PC-3 (cell line): ENCODE results near the gene EMILIN1. TPM values are rescaled to one million over a fixed set of nuclear protein-coding genes. Genes with fewer than 3 reads are reported as not detected.

ENCODE experiments used
- ATAC-seq: fragments of 200-7000 bp; cut with Tn5 transposase; 2 replicates; pipeline ENCODE4 v1.9.1; 2020; ENCODE audit warnings: mild to moderate bottlenecking, moderate library complexity
- BruUV-seq: library from RNA; stranded (reverse); fragments of 400-500 nt; replicated peaks from 2 replicates; lab custom pipeline; 2021; lab: Mats Ljungman, UMichigan
- CTCF ChIA-PET: fragments of 300-600 bp; sonication (Branson Sonifier 250); formaldehyde crosslinking; loops from one replicate; lab custom pipeline; 2022; ENCODE audit warnings: antibody characterized with exemption; lab: Charles Lee
- POLR2A ChIA-PET: fragments of 300-600 bp; sonication (Branson Sonifier 250); formaldehyde crosslinking; loops from one replicate; lab custom pipeline; 2022; ENCODE audit warnings: antibody characterized with exemption; ENCODE audit not compliant: unreplicated experiment; lab: Charles Lee
- DNase-seq: peaks from one replicate; pipeline ENCODE4 v3.0.0-alpha.2; 2015
- H2AFZ ChIP-seq: fragments of 300-600 bp; sonication (generic); 2 replicates; pipeline ENCODE4 v1.6.0; 2016; ENCODE audit warnings: antibody characterized with exemption, low read length
- H3F3A ChIP-seq: fragments of 300-600 bp; sonication (generic); one replicate; pipeline ENCODE4 v1.6.0; 2017; ENCODE audit warnings: antibody characterized with exemption, low read length, control low read depth, mild to moderate bottlenecking; ENCODE audit not compliant: unreplicated experiment
- H3K27ac ChIP-seq: fragments of 300-600 bp; sonication (generic); 2 replicates; pipeline ENCODE4 v1.5.1; 2016; ENCODE audit warnings: mild to moderate bottlenecking, low read length
- H3K27me3 ChIP-seq: fragments of 300-600 bp; sonication (generic); 2 replicates; pipeline ENCODE4 v1.6.1; 2016; ENCODE audit warnings: low read length, mixed read lengths
- H3K36me3 ChIP-seq: fragments of 300-600 bp; sonication (generic); 2 replicates; pipeline ENCODE4 v1.6.1; 2016; ENCODE audit warnings: low read depth, mixed run types, low read length, mixed read lengths
- H3K4me1 ChIP-seq: fragments of 300-600 bp; sonication (generic); 2 replicates; pipeline ENCODE4 v1.5.1; 2016; ENCODE audit warnings: low read length; ENCODE audit not compliant: insufficient read depth
- H3K4me2 ChIP-seq: fragments of 300-600 bp; sonication (generic); 2 replicates; pipeline ENCODE4 v1.6.0; 2016; ENCODE audit warnings: low read length
- H3K4me3 ChIP-seq: fragments of 300-600 bp; sonication (generic); 2 replicates; pipeline ENCODE4 v1.5.1; 2016; ENCODE audit warnings: mild to moderate bottlenecking, low read length, mixed read lengths
- H3K79me2 ChIP-seq: fragments of 300-600 bp; sonication (generic); 2 replicates; pipeline ENCODE4 v1.6.1; 2017; ENCODE audit warnings: low read length, mixed read lengths
- H3K9ac ChIP-seq: fragments of 300-600 bp; sonication (generic); 2 replicates; pipeline ENCODE4 v1.6.0; 2016; ENCODE audit warnings: mild to moderate bottlenecking, low read length
- H3K9me2 ChIP-seq: fragments of 300-600 bp; sonication (generic); replicated peaks from 2 replicates; pipeline ENCODE4 v1.6.1; 2016; ENCODE audit warnings: mixed run types, low read length, mixed read lengths
- H3K9me3 ChIP-seq: fragments of 300-600 bp; sonication (generic); 2 replicates; pipeline ENCODE4 v1.6.1; 2016; ENCODE audit warnings: low read length, mixed read lengths
- H4K20me1 ChIP-seq: fragments of 300-600 bp; sonication (generic); 2 replicates; pipeline ENCODE4 v1.6.1; 2016; ENCODE audit warnings: low read length, mixed read lengths
- EZH2phosphoT487 ChIP-seq: fragments of 300-600 bp; sonication (generic); IDR thresholded peaks from 2 replicates; pipeline ENCODE4 v1.6.1; 2018; ENCODE audit warnings: mild to moderate bottlenecking, antibody characterized with exemption, low read length, borderline replicate concordance
- intact Hi-C: fragments of 100-400 bp; cut with micrococcal nuclease; formaldehyde crosslinking; loops from 2 replicates; pipeline ENCODE4 v1.9.0; 2023
- total RNA-seq: library from RNA; depleted of rRNA; stranded (reverse); fragments of >200 nt; gene quantifications from 2 replicates; pipeline ENCODE4 v1.2.3, GENCODE V29; 2014
- TF ChIP-seq, protein P1 (sequence below): fragments of 300-600 bp; sonication (generic); conservative IDR thresholded peaks from 2 replicates; pipeline ENCODE4 v1.5.1; 2017; ENCODE audit warnings: antibody characterized with exemption, low read depth, mild to moderate bottlenecking, low read length

The EMILIN1 gene
- total RNA-seq, 1 experiment from 2014 or later: 0.69 TPM

GRCh38 chr2:27085673-27086089 lies 7.3 kb downstream of the EMILIN1 start:
- no peaks in the 10 kb centered on the region for H3F3A ChIP-seq
- no peaks in the 10 kb centered on the region for H3K36me3 ChIP-seq
- no peak overlapping the region; the same call in 1 of the 2 replicates for H3K27ac ChIP-seq
- H3K4me2 ChIP-seq: peak overlapping the region; percentile 98
- peak overlapping the region; percentile 97 for H2AFZ ChIP-seq
- H3K4me3 ChIP-seq: peak overlapping the region; percentile 86
- no TSS peak for BruUV-seq
- intact Hi-C loops: loop anchor here (1.0 kb wide), 2 partner anchors 53 to 124 kb away; partner anchors contain the start of gene TMEM214
- H3K9ac ChIP-seq: peak overlapping the region; percentile 80
- POLR2A ChIA-PET: interaction anchor here (0.6 kb wide), 1 partner anchor 178 kb away, joined by 5 read pairs; no protein-coding TSS in a partner anchor
- DNase-seq: peak; percentile 69
- TF ChIP-seq, protein P1, sequence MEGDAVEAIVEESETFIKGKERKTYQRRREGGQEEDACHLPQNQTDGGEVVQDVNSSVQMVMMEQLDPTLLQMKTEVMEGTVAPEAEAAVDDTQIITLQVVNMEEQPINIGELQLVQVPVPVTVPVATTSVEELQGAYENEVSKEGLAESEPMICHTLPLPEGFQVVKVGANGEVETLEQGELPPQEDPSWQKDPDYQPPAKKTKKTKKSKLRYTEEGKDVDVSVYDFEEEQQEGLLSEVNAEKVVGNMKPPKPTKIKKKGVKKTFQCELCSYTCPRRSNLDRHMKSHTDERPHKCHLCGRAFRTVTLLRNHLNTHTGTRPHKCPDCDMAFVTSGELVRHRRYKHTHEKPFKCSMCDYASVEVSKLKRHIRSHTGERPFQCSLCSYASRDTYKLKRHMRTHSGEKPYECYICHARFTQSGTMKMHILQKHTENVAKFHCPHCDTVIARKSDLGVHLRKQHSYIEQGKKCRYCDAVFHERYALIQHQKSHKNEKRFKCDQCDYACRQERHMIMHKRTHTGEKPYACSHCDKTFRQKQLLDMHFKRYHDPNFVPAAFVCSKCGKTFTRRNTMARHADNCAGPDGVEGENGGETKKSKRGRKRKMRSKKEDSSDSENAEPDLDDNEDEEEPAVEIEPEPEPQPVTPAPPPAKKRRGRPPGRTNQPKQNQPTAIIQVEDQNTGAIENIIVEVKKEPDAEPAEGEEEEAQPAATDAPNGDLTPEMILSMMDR: peak; percentile 66
- TF ChIP-seq EZH2phosphoT487: no peak
- no peaks in the 10 kb centered on the region for H4K20me1 ChIP-seq
- ATAC-seq: peak; percentile 60
- CTCF ChIA-PET: interaction anchor here (0.6 kb wide), 1 partner anchor 106 kb away, joined by 3 read pairs; no protein-coding TSS in a partner anchor
- H3K27me3 ChIP-seq: no peaks in the 10 kb centered on the region
- H3K9me2 ChIP-seq: no peaks in the 10 kb centered on the region
- no peaks in the 10 kb centered on the region for H3K79me2 ChIP-seq
- no peaks in the 10 kb centered on the region for H3K9me3 ChIP-seq
- H3K4me1 ChIP-seq: peaks cover 19% of the 10 kb centered on the region; the same call in 1 of the 2 replicates

DNA sequence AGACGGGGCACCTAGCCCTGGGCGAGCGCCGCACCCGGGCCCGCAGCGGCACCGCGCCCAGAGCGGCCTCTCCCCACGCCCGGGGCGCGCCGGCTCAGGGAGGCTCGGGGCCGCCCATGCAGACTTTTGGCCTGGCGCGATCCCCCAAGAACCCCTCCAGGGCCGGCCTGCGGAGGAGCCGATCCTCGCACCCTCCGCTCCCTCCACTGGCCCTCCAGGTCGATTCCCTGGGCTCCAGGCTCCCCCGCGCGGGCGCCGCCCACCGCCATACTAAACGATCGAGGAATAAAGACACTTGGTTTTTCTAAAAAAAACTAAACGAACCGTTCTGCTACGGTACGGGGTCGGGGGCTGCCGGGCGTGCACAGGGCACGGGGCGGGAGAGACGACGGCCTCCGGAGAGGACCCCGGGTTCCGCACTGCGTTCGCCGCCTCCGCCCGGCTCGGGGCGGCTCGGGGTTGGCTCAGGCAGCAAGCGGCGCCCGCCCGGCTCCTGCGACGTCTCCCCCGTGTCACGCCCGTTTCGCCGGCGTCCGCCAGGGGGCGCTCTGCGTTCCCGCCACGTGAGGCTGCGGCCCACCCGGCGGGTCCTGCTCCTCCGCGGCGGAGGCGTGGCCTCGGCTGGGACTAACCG lies 7.8 kb downstream of the EMILIN1 start:
- Histone ChIP-seq H3K9me2 (no peaks in the 10 kb centered on the region), H3K4me3 (peak overlapping the region; percentile 86), H3K79me2 (no peaks in the 10 kb centered on the region), H3K9me3 (no peaks in the 10 kb centered on the region), H3F3A (no peaks in the 10 kb centered on the region), H3K4me2 (peak overlapping the region; percentile 98), H3K36me3 (no peaks in the 10 kb centered on the region), H2AFZ (peak overlapping the region; percentile 97), H3K27ac (no peak overlapping the region), H3K4me1 (peaks cover 19% of the 10 kb centered on the region; the same call in 1 of the 2 replicates), H4K20me1 (no peaks in the 10 kb centered on the region), H3K27me3 (no peaks in the 10 kb centered on the region), H3K9ac (peak overlapping the region; percentile 80)
- no TSS peak for BruUV-seq
- intact Hi-C loops: loop anchor here (1.0 kb wide), 1 partner anchor 54 kb away; the partner anchor contains the start of gene TMEM214
- ATAC-seq (peak; percentile 84), DNase-seq (peak; percentile 96)
- ChIA-PET CTCF (interaction anchor here (0.6 to 1.3 kb wide), 1 partner anchor 105 kb away, joined by 3 to 6 read pairs; no protein-coding TSS in a partner anchor), POLR2A (interaction anchor here (0.6 to 0.7 kb wide), 2 partner anchors 124 to 217 kb away, joined by 3 to 8 read pairs; no protein-coding TSS in a partner anchor)
- no peak for TF ChIP-seq EZH2phosphoT487
- TF ChIP-seq, protein P1: peak; percentile 66
